HepG2 (cell line): ENCODE measurements around the gene ATP5MC2. TPM values are rescaled to one million over a fixed set of nuclear protein-coding genes. Genes with fewer than 3 reads are reported as not detected.

Experiments used
- ATAC-seq: fragments of 200-7000 bp; cut with Tn5 transposase; 3 replicates; pipeline ENCODE4 v1.9.1; 2020; ENCODE audit warnings: mild to moderate bottlenecking, moderate library complexity
- BruUV-seq: library from RNA; stranded (reverse); fragments of 400-500 nt; replicated peaks from 2 replicates; lab custom pipeline; 2021; lab: Mats Ljungman, UMichigan
- CTCF ChIA-PET: fragments of 300-600 bp; formaldehyde crosslinking; extraction: SDS; loops from one replicate; lab custom pipeline; 2021; ENCODE audit warnings: low total read pairs, inconsistent platforms, low intra/inter-chr PET ratio; lab: Yijun Ruan, JAX
- POLR2A ChIA-PET: fragments of 350-600 bp; sonication (Branson Sonifier 250); formaldehyde crosslinking; loops from one replicate; lab custom pipeline; 2020; ENCODE audit warnings: antibody characterized with exemption, inconsistent platforms; lab: Yijun Ruan, JAX
- DNase-seq: peaks from one replicate; pipeline ENCODE4 v3.0.0-alpha.2; 2015; ENCODE audit warnings: low spot score
- FAIRE-seq: peaks from 3 replicates; lab custom pipeline; 2011; peaks lifted over from hg19 to GRCh38; lab: Jason Lieb, UNC
- H2AFZ ChIP-seq: one replicate; pipeline ENCODE4 v1.6.1; 2011; ENCODE audit warnings: low read length, inconsistent platforms
- H3K27ac ChIP-seq: fragments of 300-600 bp; 3 replicates; pipeline ENCODE4 v1.8.0; 2011; ENCODE audit warnings: mixed run types, mild to moderate bottlenecking, mixed read lengths, low read length, inconsistent platforms; ENCODE audit not compliant: insufficient read depth; ENCODE audit errors: extremely low read length
- H3K27me3 ChIP-seq, 2 experiments: fragments of 200-600 bp in 1 of 2; 2 replicates in 1 of 2; 3 replicates in 1 of 2; pipeline versions ENCODE4 v1.6.0 to v1.8.0; 2011; ENCODE audit warnings: low read length in 2 of 2, mild to moderate bottlenecking in 2 of 2, moderate library complexity in 2 of 2, inconsistent platforms in 1 of 2; ENCODE audit not compliant: insufficient read depth in 2 of 2, control insufficient read depth in 1 of 2
- H3K36me3 ChIP-seq, 2 experiments: fragments of 200-600 bp in 1 of 2; replicated peaks in 1 of 2; 2 replicates in 1 of 2; 3 replicates in 1 of 2; pipeline versions ENCODE4 v1.5.1 to v1.8.0; 2011; ENCODE audit warnings: low read length in 2 of 2, inconsistent platforms in 1 of 2; ENCODE audit not compliant: insufficient read depth in 2 of 2, control insufficient read depth in 1 of 2
- H3K4me1 ChIP-seq: 2 replicates; pipeline ENCODE4 v1.5.1; 2012; ENCODE audit warnings: low read length, inconsistent platforms; ENCODE audit not compliant: insufficient read depth
- H3K4me2 ChIP-seq: 2 replicates; pipeline ENCODE4 v1.6.0; 2011; ENCODE audit warnings: low read depth, low read length, inconsistent platforms
- H3K4me3 ChIP-seq, 3 experiments: fragments of 200-600 bp in 1 of 3; sonication (generic), shearing (Covaris generic) in 1 of 3; replicated peaks in 1 of 3; 2 replicates each; pipeline ENCODE4 v1.5.1; 2011 to 2016; ENCODE audit warnings: low read length in 3 of 3, inconsistent platforms in 2 of 3, low read depth in 2 of 3, mild to moderate bottlenecking in 2 of 3, control low read depth in 1 of 3, mixed read lengths in 1 of 3; ENCODE audit not compliant: insufficient read depth in 1 of 3
- H3K79me2 ChIP-seq: one replicate; pipeline ENCODE4 v1.6.1; 2011; ENCODE audit warnings: low read length, inconsistent platforms; ENCODE audit not compliant: insufficient read depth
- H3K9ac ChIP-seq: 2 replicates; pipeline ENCODE4 v1.6.0; 2011; ENCODE audit warnings: mild to moderate bottlenecking, low read depth, low read length, inconsistent platforms; ENCODE audit not compliant: insufficient read depth
- H3K9me3 ChIP-seq: 2 replicates; pipeline ENCODE4 v1.5.1; 2012; ENCODE audit warnings: mild to moderate bottlenecking, low read length
- H4K20me1 ChIP-seq: 2 replicates; pipeline ENCODE4 v1.6.0; 2011; ENCODE audit warnings: inconsistent platforms, mild to moderate bottlenecking, low read length, moderate library complexity; ENCODE audit not compliant: insufficient read depth
- CEBPB ChIP-seq: IDR thresholded peaks from 2 replicates; pipeline ENCODE4 v1.6.1; 2011; ENCODE audit warnings: low read depth, low read length, improper control_type of control experiment, borderline replicate concordance
- ETV5 ChIP-seq: IDR thresholded peaks from 2 replicates; pipeline ENCODE4 v1.6.1; 2018; ENCODE audit warnings: missing biosample characterization, missing genetic modification reagents, inconsistent platforms, borderline replicate concordance
- HNRNPLL ChIP-seq: fragments of 200-400 bp; formaldehyde crosslinking; IDR thresholded peaks from 2 replicates; pipeline ENCODE4 v1.6.1; 2017; ENCODE audit warnings: mild to moderate bottlenecking, low read depth, low read length; ENCODE audit not compliant: poor library complexity, severe bottlenecking
- MAFG ChIP-seq: sonication (generic); formaldehyde crosslinking; IDR thresholded peaks from 2 replicates; pipeline ENCODE4 v1.5.1; 2020; ENCODE audit warnings: mild to moderate bottlenecking, missing genetic modification reagents
- NFYB ChIP-seq: sonication (generic); formaldehyde crosslinking; IDR thresholded peaks from 2 replicates; pipeline ENCODE4 v1.4.0; 2020; ENCODE audit warnings: missing genetic modification reagents
- PHF5A ChIP-seq: IDR thresholded peaks from one replicate; pipeline ENCODE4 v1.6.1; 2018; ENCODE audit warnings: low read depth, missing genetic modification reagents; ENCODE audit not compliant: unreplicated experiment
- POLR2AphosphoS5 ChIP-seq: IDR thresholded peaks from 2 replicates; pipeline ENCODE4 v1.6.1; 2012; ENCODE audit warnings: low read depth, low read length
- SRF ChIP-seq: IDR thresholded peaks from 2 replicates; pipeline ENCODE4 v1.6.1; 2011; ENCODE audit warnings: mild to moderate bottlenecking, low read depth, low read length, moderate library complexity
- U2AF2 ChIP-seq: fragments of 200-400 bp; formaldehyde crosslinking; IDR thresholded peaks from 2 replicates; pipeline ENCODE4 v1.6.1; 2017; ENCODE audit warnings: low read depth, mild to moderate bottlenecking, low read length
- ZNF124 ChIP-seq: sonication (generic); formaldehyde crosslinking; IDR thresholded peaks from 2 replicates; pipeline ENCODE4 v1.4.0; 2020; ENCODE audit warnings: missing genetic modification reagents
- ZNF782 ChIP-seq: sonication (generic); formaldehyde crosslinking; IDR thresholded peaks from 2 replicates; pipeline ENCODE4 v1.4.0; 2020; ENCODE audit warnings: missing genetic modification reagents, mild to moderate bottlenecking, borderline replicate concordance
- ZSCAN12 ChIP-seq: sonication (generic); formaldehyde crosslinking; IDR thresholded peaks from 2 replicates; pipeline ENCODE4 v1.9.0; 2021; ENCODE audit warnings: mild to moderate bottlenecking, missing genetic modification reagents
- ZSCAN31 ChIP-seq: sonication (generic); formaldehyde crosslinking; IDR thresholded peaks from 2 replicates; pipeline ENCODE4 v1.5.0; 2020; ENCODE audit warnings: low read depth, mild to moderate bottlenecking, missing genetic modification reagents
- WGBS: methylation state at CpG from one replicate; pipeline ENCODE4 v1.1.6; 2017; ENCODE audit warnings: low lambda C conversion rate; 5-methylcytosine and 5-hydroxymethylcytosine counted together
- in situ Hi-C: cut with HindIII; loops from 2 replicates; pipeline ENCODE4 v1.10.0; 2017; ENCODE audit warnings: low pct_unique_long_range_greater_than_20kb; ENCODE audit not compliant: extremely low pct_ligation_motif_present
- intact Hi-C: fragments of 100-400 bp; cut with micrococcal nuclease; formaldehyde crosslinking; loops from one replicate; pipeline ENCODE4 v1.10.0; 2022; ENCODE audit not compliant: unreplicated experiment
- polyA plus RNA-seq, 8 experiments: library from polyadenylated mRNA; depleted of rRNA in 3 of 8; stranded (reverse) in 7 of 8; unstranded in 1 of 8; fragments of >200 nt; fragmentation: Illumina TruSeq in 4 of 8; extraction: Trizol in 4 of 8; gene quantifications; 2 replicates each; pipeline versions ENCODE4 v1.2.1 to v1.2.3, GENCODE V29; 2011 to 2016; ENCODE audit warnings: low read depth in 4 of 8, missing spikeins in 1 of 8, mixed read lengths in 1 of 8; ENCODE audit not compliant: insufficient read depth in 1 of 8
- total RNA-seq, 5 experiments: library from RNA; depleted of rRNA; stranded (reverse); fragments of >200 nt; fragmentation: Illumina TruSeq; extraction: Trizol; gene quantifications; 2 replicates each; pipeline ENCODE4 v1.2.3, GENCODE V29; 2016; ENCODE audit warnings: low read depth in 1 of 5
- TF ChIP-seq, protein P1 (sequence below): sonication (generic); formaldehyde crosslinking; IDR thresholded peaks from 2 replicates; pipeline ENCODE4 v1.9.0; 2021; ENCODE audit warnings: mild to moderate bottlenecking, missing genetic modification reagents
- TF ChIP-seq, protein P2 (sequence below): sonication (generic); IDR thresholded peaks from 2 replicates; pipeline ENCODE4 v1.6.1; 2016; ENCODE audit warnings: low read depth, borderline replicate concordance
- TF ChIP-seq, protein P3 (sequence below): sonication (generic); formaldehyde crosslinking; IDR thresholded peaks from 2 replicates; pipeline ENCODE4 v1.4.0; 2020; ENCODE audit warnings: missing genetic modification reagents

The ATP5MC2 gene
- total and polyA plus RNA-seq, 2 of the 13 experiments (the other 11 are each of a cell fraction or from before 2014, with no cell fraction given) = 230 to 257 TPM

DNA sequence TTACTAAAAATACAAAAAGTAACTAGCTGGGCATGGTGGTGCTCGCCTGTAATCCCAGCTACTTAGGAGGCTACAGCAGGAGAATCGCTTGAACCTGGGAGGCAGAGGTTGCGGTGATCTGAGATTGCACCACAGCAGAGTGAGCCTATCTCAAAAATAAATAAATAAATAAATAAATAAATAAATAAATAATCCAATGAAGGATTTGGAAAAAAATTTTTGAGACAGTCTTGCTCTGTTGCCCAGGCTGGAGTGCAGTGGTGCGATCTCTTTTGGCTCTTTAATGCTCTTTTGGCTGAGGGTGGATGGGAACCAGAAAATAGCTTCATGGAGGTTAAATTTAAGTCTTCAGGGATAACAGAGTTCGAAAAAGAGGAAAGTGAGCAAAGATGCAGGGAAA is 11.7 kb downstream of the ATP5MC2 start:
- ATAC-seq (no peak), FAIRE-seq (no peak), DNase-seq (no peak)
- WGBS = 93% methylated on average over 5 of the region's 5 CpGs
- H3K27ac ChIP-seq = no peak overlapping the region
- intact Hi-C loops (no loop called here), in situ Hi-C loops (no loop called here)
- ChIA-PET POLR2A (interaction anchor here (1.1 kb wide), 1 partner anchor 11 kb away, joined by 4 read pairs; no protein-coding TSS in a partner anchor), CTCF (no interaction called here)
- H3K4me2 ChIP-seq = no peak overlapping the region
- H3K79me2 ChIP-seq = no peaks in the 10 kb centered on the region
- H3K4me1 ChIP-seq = peaks cover 19% of the 10 kb centered on the region
- H3K9ac ChIP-seq = no peak overlapping the region
- no peaks in the 10 kb centered on the region for H4K20me1 ChIP-seq
- H3K27me3 ChIP-seq = no peaks in the 10 kb centered on the region
- H2AFZ ChIP-seq = no peak overlapping the region
- H3K4me3 ChIP-seq = no peak overlapping the region
- peaks cover 3 to 38% of the 10 kb centered on the region in 2 experiments for H3K36me3 ChIP-seq
- no TSS peak for BruUV-seq
- H3K9me3 ChIP-seq = no peaks in the 10 kb centered on the region
- no peak for TF ChIP-seq MAFG (CRISPR knock-in tag)
- no peak for TF ChIP-seq POLR2AphosphoS5
- TF ChIP-seq, protein P1, sequence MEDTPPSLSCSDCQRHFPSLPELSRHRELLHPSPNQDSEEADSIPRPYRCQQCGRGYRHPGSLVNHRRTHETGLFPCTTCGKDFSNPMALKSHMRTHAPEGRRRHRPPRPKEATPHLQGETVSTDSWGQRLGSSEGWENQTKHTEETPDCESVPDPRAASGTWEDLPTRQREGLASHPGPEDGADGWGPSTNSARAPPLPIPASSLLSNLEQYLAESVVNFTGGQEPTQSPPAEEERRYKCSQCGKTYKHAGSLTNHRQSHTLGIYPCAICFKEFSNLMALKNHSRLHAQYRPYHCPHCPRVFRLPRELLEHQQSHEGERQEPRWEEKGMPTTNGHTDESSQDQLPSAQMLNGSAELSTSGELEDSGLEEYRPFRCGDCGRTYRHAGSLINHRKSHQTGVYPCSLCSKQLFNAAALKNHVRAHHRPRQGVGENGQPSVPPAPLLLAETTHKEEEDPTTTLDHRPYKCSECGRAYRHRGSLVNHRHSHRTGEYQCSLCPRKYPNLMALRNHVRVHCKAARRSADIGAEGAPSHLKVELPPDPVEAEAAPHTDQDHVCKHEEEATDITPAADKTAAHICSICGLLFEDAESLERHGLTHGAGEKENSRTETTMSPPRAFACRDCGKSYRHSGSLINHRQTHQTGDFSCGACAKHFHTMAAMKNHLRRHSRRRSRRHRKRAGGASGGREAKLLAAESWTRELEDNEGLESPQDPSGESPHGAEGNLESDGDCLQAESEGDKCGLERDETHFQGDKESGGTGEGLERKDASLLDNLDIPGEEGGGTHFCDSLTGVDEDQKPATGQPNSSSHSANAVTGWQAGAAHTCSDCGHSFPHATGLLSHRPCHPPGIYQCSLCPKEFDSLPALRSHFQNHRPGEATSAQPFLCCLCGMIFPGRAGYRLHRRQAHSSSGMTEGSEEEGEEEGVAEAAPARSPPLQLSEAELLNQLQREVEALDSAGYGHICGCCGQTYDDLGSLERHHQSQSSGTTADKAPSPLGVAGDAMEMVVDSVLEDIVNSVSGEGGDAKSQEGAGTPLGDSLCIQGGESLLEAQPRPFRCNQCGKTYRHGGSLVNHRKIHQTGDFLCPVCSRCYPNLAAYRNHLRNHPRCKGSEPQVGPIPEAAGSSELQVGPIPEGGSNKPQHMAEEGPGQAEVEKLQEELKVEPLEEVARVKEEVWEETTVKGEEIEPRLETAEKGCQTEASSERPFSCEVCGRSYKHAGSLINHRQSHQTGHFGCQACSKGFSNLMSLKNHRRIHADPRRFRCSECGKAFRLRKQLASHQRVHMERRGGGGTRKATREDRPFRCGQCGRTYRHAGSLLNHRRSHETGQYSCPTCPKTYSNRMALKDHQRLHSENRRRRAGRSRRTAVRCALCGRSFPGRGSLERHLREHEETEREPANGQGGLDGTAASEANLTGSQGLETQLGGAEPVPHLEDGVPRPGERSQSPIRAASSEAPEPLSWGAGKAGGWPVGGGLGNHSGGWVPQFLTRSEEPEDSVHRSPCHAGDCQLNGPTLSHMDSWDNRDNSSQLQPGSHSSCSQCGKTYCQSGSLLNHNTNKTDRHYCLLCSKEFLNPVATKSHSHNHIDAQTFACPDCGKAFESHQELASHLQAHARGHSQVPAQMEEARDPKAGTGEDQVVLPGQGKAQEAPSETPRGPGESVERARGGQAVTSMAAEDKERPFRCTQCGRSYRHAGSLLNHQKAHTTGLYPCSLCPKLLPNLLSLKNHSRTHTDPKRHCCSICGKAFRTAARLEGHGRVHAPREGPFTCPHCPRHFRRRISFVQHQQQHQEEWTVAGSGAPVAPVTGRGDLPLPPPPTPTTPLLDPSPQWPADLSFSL = no peak
- TF ChIP-seq PHF5A = no peak
- TF ChIP-seq, protein P2, sequence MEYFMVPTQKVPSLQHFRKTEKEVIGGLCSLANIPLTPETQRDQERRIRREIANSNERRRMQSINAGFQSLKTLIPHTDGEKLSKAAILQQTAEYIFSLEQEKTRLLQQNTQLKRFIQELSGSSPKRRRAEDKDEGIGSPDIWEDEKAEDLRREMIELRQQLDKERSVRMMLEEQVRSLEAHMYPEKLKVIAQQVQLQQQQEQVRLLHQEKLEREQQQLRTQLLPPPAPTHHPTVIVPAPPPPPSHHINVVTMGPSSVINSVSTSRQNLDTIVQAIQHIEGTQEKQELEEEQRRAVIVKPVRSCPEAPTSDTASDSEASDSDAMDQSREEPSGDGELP = no peak
- TF ChIP-seq HNRNPLL = no peak
- TF ChIP-seq U2AF2 = no peak
- no peak for TF ChIP-seq NFYB (CRISPR knock-in tag)
- no peak for TF ChIP-seq SRF
- no peak for TF ChIP-seq ZNF124 (CRISPR knock-in tag)
- no peak for TF ChIP-seq ZSCAN31 (CRISPR knock-in tag)
- TF ChIP-seq ZSCAN12 (CRISPR knock-in tag) = no peak
- TF ChIP-seq, protein P3, sequence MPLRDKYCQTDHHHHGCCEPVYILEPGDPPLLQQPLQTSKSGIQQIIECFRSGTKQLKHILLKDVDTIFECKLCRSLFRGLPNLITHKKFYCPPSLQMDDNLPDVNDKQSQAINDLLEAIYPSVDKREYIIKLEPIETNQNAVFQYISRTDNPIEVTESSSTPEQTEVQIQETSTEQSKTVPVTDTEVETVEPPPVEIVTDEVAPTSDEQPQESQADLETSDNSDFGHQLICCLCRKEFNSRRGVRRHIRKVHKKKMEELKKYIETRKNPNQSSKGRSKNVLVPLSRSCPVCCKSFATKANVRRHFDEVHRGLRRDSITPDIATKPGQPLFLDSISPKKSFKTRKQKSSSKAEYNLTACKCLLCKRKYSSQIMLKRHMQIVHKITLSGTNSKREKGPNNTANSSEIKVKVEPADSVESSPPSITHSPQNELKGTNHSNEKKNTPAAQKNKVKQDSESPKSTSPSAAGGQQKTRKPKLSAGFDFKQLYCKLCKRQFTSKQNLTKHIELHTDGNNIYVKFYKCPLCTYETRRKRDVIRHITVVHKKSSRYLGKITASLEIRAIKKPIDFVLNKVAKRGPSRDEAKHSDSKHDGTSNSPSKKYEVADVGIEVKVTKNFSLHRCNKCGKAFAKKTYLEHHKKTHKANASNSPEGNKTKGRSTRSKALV = no peak
- no peak for TF ChIP-seq ETV5 (CRISPR knock-in tag)
- TF ChIP-seq ZNF782 = no peak
- no peak for TF ChIP-seq CEBPB
